H1 (cell line): ENCODE results near the gene CHMP6. TPM values are rescaled to one million over a fixed set of nuclear protein-coding genes. Genes with fewer than 3 reads are reported as not detected.

ENCODE experiments used
- CTCF ChIA-PET: fragments of 300-600 bp; sonication (Branson Sonifier 250); formaldehyde crosslinking; loops from one replicate; lab custom pipeline; 2021; ENCODE audit not compliant: partially characterized antibody; lab: Charles Lee
- POLR2A ChIA-PET: fragments of 300-600 bp; sonication (Branson Sonifier 250); formaldehyde crosslinking; loops from one replicate; lab custom pipeline; 2021; ENCODE audit warnings: inconsistent platforms; ENCODE audit not compliant: partially characterized antibody; lab: Charles Lee
- DNase-seq, 2 experiments: peaks; one replicate each; pipeline versions ENCODE4 v3.0.0 to v3.0.0-alpha.2; 2010 to 2022; ENCODE audit warnings: low spot score in 2 of 2, low read depth in 1 of 2, mixed read lengths in 1 of 2
- FAIRE-seq: peaks from 2 replicates; lab custom pipeline; 2011; peaks lifted over from hg19 to GRCh38; lab: Jason Lieb, UNC
- H2AFZ ChIP-seq: 2 replicates; pipeline ENCODE4 v1.8.1; 2012; ENCODE audit warnings: low read length, inconsistent platforms
- H2AK5ac ChIP-seq: 2 replicates; pipeline ENCODE4 v1.6.1; 2013; ENCODE audit warnings: low read depth, low read length
- H2BK120ac ChIP-seq: replicated peaks from 2 replicates; pipeline ENCODE3; 2013; ENCODE audit warnings: low read depth, low read length, inconsistent platforms
- H2BK12ac ChIP-seq: 2 replicates; pipeline ENCODE4 v1.6.1; 2013; ENCODE audit warnings: low read depth, low read length
- H2BK15ac ChIP-seq: 2 replicates; pipeline ENCODE4 v1.6.1; 2013; ENCODE audit warnings: low read length
- H2BK20ac ChIP-seq: 2 replicates; pipeline ENCODE4 v1.6.1; 2013; ENCODE audit warnings: low read length
- H2BK5ac ChIP-seq: 2 replicates; pipeline ENCODE4 v1.6.1; 2013; ENCODE audit warnings: low read depth, low read length
- H3K14ac ChIP-seq: 2 replicates; pipeline ENCODE4 v1.6.1; 2013; ENCODE audit warnings: inconsistent platforms; ENCODE audit not compliant: insufficient read length
- H3K18ac ChIP-seq: 2 replicates; pipeline ENCODE4 v1.6.1; 2013; ENCODE audit warnings: low read length; ENCODE audit errors: extremely low read depth
- H3K23ac ChIP-seq: 2 replicates; pipeline ENCODE4 v1.6.1; 2013; ENCODE audit warnings: inconsistent platforms; ENCODE audit not compliant: insufficient read length
- H3K23me2 ChIP-seq: 2 replicates; pipeline ENCODE4 v1.6.1; 2013; ENCODE audit warnings: low read depth, low read length
- H3K27ac ChIP-seq: 2 replicates; pipeline ENCODE4 v1.6.1; 2011; ENCODE audit warnings: low read depth, low read length, inconsistent platforms
- H3K27me3 ChIP-seq, 4 experiments: replicated peaks in 1 of 4; 1 replicate in 1 of 4; 2 replicates in 3 of 4; pipeline versions ENCODE4 v1.6.1 to v1.8.1; 2011 to 2013; ENCODE audit warnings: low read length in 3 of 4, mild to moderate bottlenecking in 3 of 4, inconsistent platforms in 2 of 4, mixed read lengths in 2 of 4, moderate library complexity in 1 of 4; ENCODE audit not compliant: control insufficient read depth in 3 of 4, insufficient read depth in 3 of 4; ENCODE audit errors: extremely low read depth in 1 of 4
- H3K36me3 ChIP-seq, 4 experiments: 2 replicates each; pipeline versions ENCODE4 v1.6.1 to v1.8.1; 2011 to 2013; ENCODE audit warnings: mild to moderate bottlenecking in 4 of 4, low read length in 3 of 4, moderate library complexity in 2 of 4, control low read depth in 1 of 4, inconsistent platforms in 1 of 4; ENCODE audit not compliant: insufficient read depth in 4 of 4, control insufficient read depth in 2 of 4
- H3K4ac ChIP-seq: replicated peaks from 2 replicates; pipeline ENCODE3; 2013; ENCODE audit warnings: low read length, low read depth, mixed read lengths, inconsistent platforms; ENCODE audit not compliant: insufficient read length
- H3K4me1 ChIP-seq, 4 experiments: replicated peaks in 1 of 4; 1 replicate in 1 of 4; 2 replicates in 3 of 4; pipeline versions ENCODE4 v1.6.1 to v1.8.1; 2011 to 2013; ENCODE audit warnings: low read length in 3 of 4, inconsistent platforms in 2 of 4, mixed read lengths in 1 of 4; ENCODE audit not compliant: insufficient read depth in 4 of 4, control insufficient read depth in 3 of 4
- H3K4me2 ChIP-seq, 2 experiments: 2 replicates each; pipeline versions ENCODE4 v1.6.1 to v1.8.1; 2011 to 2013; ENCODE audit warnings: low read depth in 2 of 2, low read length in 2 of 2, control low read depth in 1 of 2, inconsistent platforms in 1 of 2, mild to moderate bottlenecking in 1 of 2; ENCODE audit not compliant: insufficient read depth in 1 of 2
- H3K4me3 ChIP-seq, 4 experiments: fragments of 200-600, 300-600 bp in 1 of 4; sonication (generic), shearing (Covaris generic), sonication (Bioruptor Twin) in 1 of 4; 2 replicates each; pipeline versions ENCODE4 v1.5.1 to v1.8.1; 2011 to 2016; ENCODE audit warnings: low read length in 4 of 4, low read depth in 3 of 4, control low read depth in 2 of 4, inconsistent platforms in 2 of 4, mild to moderate bottlenecking in 2 of 4, mixed read lengths in 1 of 4, moderate library complexity in 1 of 4; ENCODE audit not compliant: insufficient read depth in 2 of 4; ENCODE audit errors: extremely low read depth in 1 of 4
- H3K56ac ChIP-seq: replicated peaks from 2 replicates; pipeline ENCODE3; 2013; ENCODE audit warnings: low read depth, mild to moderate bottlenecking, mixed read lengths, low read length, inconsistent platforms; ENCODE audit not compliant: insufficient read length
- H3K79me1 ChIP-seq: 2 replicates; pipeline ENCODE4 v1.6.1; 2013; ENCODE audit warnings: low read depth, low read length, control low read depth
- H3K79me2 ChIP-seq, 2 experiments: 2 replicates each; pipeline versions ENCODE4 v1.6.1 to v1.8.1; 2012 to 2013; ENCODE audit warnings: low read length in 2 of 2, mild to moderate bottlenecking in 2 of 2, inconsistent platforms in 1 of 2; ENCODE audit not compliant: insufficient read depth in 2 of 2, control insufficient read depth in 1 of 2
- H3K9ac ChIP-seq, 4 experiments: replicated peaks in 1 of 4; 1 replicate in 1 of 4; 2 replicates in 3 of 4; pipeline versions ENCODE4 v1.6.1 to v1.8.1; 2011 to 2013; ENCODE audit warnings: low read depth in 3 of 4, low read length in 3 of 4, control low read depth in 2 of 4, mild to moderate bottlenecking in 2 of 4, moderate library complexity in 2 of 4, inconsistent platforms in 1 of 4; ENCODE audit errors: extremely low read depth in 1 of 4
- H3K9me3 ChIP-seq, 2 experiments: 2 replicates each; pipeline versions ENCODE4 v1.6.1 to v1.8.1; 2012 to 2013; ENCODE audit warnings: mild to moderate bottlenecking in 2 of 2, moderate library complexity in 2 of 2, control low read depth in 1 of 2, inconsistent platforms in 1 of 2, low read depth in 1 of 2, low read length in 1 of 2, mixed read lengths in 1 of 2; ENCODE audit not compliant: insufficient read depth in 2 of 2
- H4K20me1 ChIP-seq, 2 experiments: replicated peaks in 1 of 2; 2 replicates each; pipeline versions ENCODE3 to v1.8.1; 2011 to 2013; ENCODE audit warnings: inconsistent platforms in 2 of 2, low read length in 2 of 2, mild to moderate bottlenecking in 1 of 2; ENCODE audit not compliant: insufficient read depth in 2 of 2, control insufficient read depth in 1 of 2
- H4K5ac ChIP-seq: 2 replicates; pipeline ENCODE4 v1.6.1; 2013; ENCODE audit warnings: low read length, low read depth, mixed read lengths, inconsistent platforms; ENCODE audit not compliant: insufficient read length
- H4K8ac ChIP-seq: 2 replicates; pipeline ENCODE4 v1.8.0; 2013; ENCODE audit warnings: mild to moderate bottlenecking, moderate library complexity, low read length, inconsistent platforms; ENCODE audit not compliant: insufficient read depth; ENCODE audit errors: extremely low read depth
- H4K91ac ChIP-seq: replicated peaks from 2 replicates; pipeline ENCODE3; 2013; ENCODE audit warnings: low read length, mixed read lengths, inconsistent platforms; ENCODE audit not compliant: insufficient read length
- EGR1 ChIP-seq: IDR thresholded peaks from 2 replicates; pipeline ENCODE4 v1.6.1; 2011; ENCODE audit warnings: low read depth, low read length, borderline replicate concordance
- WGBS, 2 experiments: shearing (Covaris generic) in 1 of 2; methylation state at CpG; one replicate each; pipeline versions ENCODE4 v1.1.6 to v1.1.7; 2013 to 2015; ENCODE audit warnings: low lambda C conversion rate in 2 of 2, mixed read lengths in 2 of 2, inconsistent platforms in 1 of 2, low coverage in 1 of 2, missing lambda C conversion rate in 1 of 2; ENCODE audit not compliant: insufficient replicate concordance in 2 of 2, insufficient coverage in 1 of 2, insufficient read length in 1 of 2; ENCODE audit errors: extremely low coverage in 1 of 2, missing lambda C conversion rate in 1 of 2; 5-methylcytosine and 5-hydroxymethylcytosine counted together
- polyA plus RNA-seq, 7 experiments: library from polyadenylated mRNA; depleted of rRNA in 3 of 7; stranded (reverse) in 5 of 7; unstranded in 2 of 7; fragments of >200 nt in 5 of 7; fragments of 200-250 nt in 2 of 7; gene quantifications; 1 replicate in 5 of 7; 2 replicates in 1 of 7; 4 replicates in 1 of 7; pipeline versions ENCODE4 v1.2.1 to v1.2.3, GENCODE V29; 2011 to 2013; ENCODE audit warnings: missing spikeins in 2 of 7, mixed read lengths in 2 of 7
- total RNA-seq: library from RNA; stranded (reverse); fragmentation: NEBNext Ultra II Directional; extraction: Animal tissue kit (Norgen Biotek cat#: 25700); gene quantifications from 2 replicates; pipeline ENCODE4 v1.2.1, GENCODE V29; 2021

Gene CHMP6
- total and polyA plus RNA-seq, 2 of the 8 experiments (the other 6 are each of a cell fraction or from before 2014, with no cell fraction given): 15.7 to 24.3 TPM

GRCh38 chr17:80959330-80960036 lies 32.2 kb upstream of the CHMP6 start:
- H3K4me3 ChIP-seq: no peak overlapping the region
- no peaks in the 10 kb centered on the region for H3K79me2 ChIP-seq
- H3K56ac ChIP-seq: no peak overlapping the region
- H2BK5ac ChIP-seq: no peak overlapping the region
- H4K20me1 ChIP-seq: peaks cover 0 to 8% of the 10 kb centered on the region in 2 experiments
- H3K36me3 ChIP-seq: no peaks in the 10 kb centered on the region
- H3K79me1 ChIP-seq: no peaks in the 10 kb centered on the region
- ChIA-PET CTCF (interaction anchor here (0.6 to 3.7 kb wide), 7 partner anchors 11 to 153 kb away, joined by 3 to 16 read pairs (median 6); no protein-coding TSS in a partner anchor), POLR2A (no interaction called here)
- H3K27ac ChIP-seq: no peak overlapping the region; the same call in 1 of the 2 replicates
- no peak overlapping the region for H2BK15ac ChIP-seq
- no peaks in the 10 kb centered on the region for H3K27me3 ChIP-seq
- WGBS, 2 experiments: 91% methylated on average over 21 of the region's 23 CpGs; no CpG with 5 or more reads in 1 of the 2 experiments
- H3K23ac ChIP-seq: no peak overlapping the region
- H3K23me2 ChIP-seq: no peaks in the 10 kb centered on the region
- no peak overlapping the region for H3K4ac ChIP-seq
- 0 out of 2 replicates have a peak overlapping the region, but pooled peaks have one; percentile 17 for H2BK12ac ChIP-seq
- H3K18ac ChIP-seq: no peak overlapping the region
- DNase-seq (no peak), FAIRE-seq (no peak)
- no peak for TF ChIP-seq EGR1
- H2BK20ac ChIP-seq: no peak overlapping the region
- no peak overlapping the region for H3K14ac ChIP-seq
- H2BK120ac ChIP-seq: no peak overlapping the region
- H2AFZ ChIP-seq: no peak overlapping the region
- no peak overlapping the region for H4K5ac ChIP-seq
- H3K4me2 ChIP-seq: no peak overlapping the region
- H3K9me3 ChIP-seq: no peaks in the 10 kb centered on the region
- H3K9ac ChIP-seq: no peak overlapping the region
- H4K8ac ChIP-seq: no peak overlapping the region
- H4K91ac ChIP-seq: no peak overlapping the region
- no peaks in the 10 kb centered on the region for H3K4me1 ChIP-seq
- H2AK5ac ChIP-seq: no peak overlapping the region
